HepG2 (cell line): ENCODE data around the gene CLEC16A. TPM values are rescaled to one million over a fixed set of nuclear protein-coding genes. Genes with fewer than 3 reads are reported as not detected.

Source experiments
- ATAC-seq: fragments of 200-7000 bp; cut with Tn5 transposase; 3 replicates; pipeline ENCODE4 v1.9.1; 2020; ENCODE audit warnings: mild to moderate bottlenecking, moderate library complexity
- BruUV-seq: library from RNA; stranded (reverse); fragments of 400-500 nt; replicated peaks from 2 replicates; lab custom pipeline; 2021; lab: Mats Ljungman, UMichigan
- CTCF ChIA-PET: fragments of 300-600 bp; formaldehyde crosslinking; extraction: SDS; loops from one replicate; lab custom pipeline; 2021; ENCODE audit warnings: low total read pairs, inconsistent platforms, low intra/inter-chr PET ratio; lab: Yijun Ruan, JAX
- POLR2A ChIA-PET: fragments of 350-600 bp; sonication (Branson Sonifier 250); formaldehyde crosslinking; loops from one replicate; lab custom pipeline; 2020; ENCODE audit warnings: antibody characterized with exemption, inconsistent platforms; lab: Yijun Ruan, JAX
- DNase-seq: peaks from one replicate; pipeline ENCODE4 v3.0.0-alpha.2; 2015; ENCODE audit warnings: low spot score
- FAIRE-seq: peaks from 3 replicates; lab custom pipeline; 2011; peaks lifted over from hg19 to GRCh38; lab: Jason Lieb, UNC
- H2AFZ ChIP-seq: one replicate; pipeline ENCODE4 v1.6.1; 2011; ENCODE audit warnings: low read length, inconsistent platforms
- H3K27ac ChIP-seq: fragments of 300-600 bp; 3 replicates; pipeline ENCODE4 v1.8.0; 2011; ENCODE audit warnings: mixed run types, mild to moderate bottlenecking, mixed read lengths, low read length, inconsistent platforms; ENCODE audit not compliant: insufficient read depth; ENCODE audit errors: extremely low read length
- H3K27me3 ChIP-seq, 2 experiments: fragments of 200-600 bp in 1 of 2; 2 replicates in 1 of 2; 3 replicates in 1 of 2; pipeline versions ENCODE4 v1.6.0 to v1.8.0; 2011; ENCODE audit warnings: low read length in 2 of 2, mild to moderate bottlenecking in 2 of 2, moderate library complexity in 2 of 2, inconsistent platforms in 1 of 2; ENCODE audit not compliant: insufficient read depth in 2 of 2, control insufficient read depth in 1 of 2
- H3K36me3 ChIP-seq, 2 experiments: fragments of 200-600 bp in 1 of 2; replicated peaks in 1 of 2; 2 replicates in 1 of 2; 3 replicates in 1 of 2; pipeline versions ENCODE4 v1.5.1 to v1.8.0; 2011; ENCODE audit warnings: low read length in 2 of 2, inconsistent platforms in 1 of 2; ENCODE audit not compliant: insufficient read depth in 2 of 2, control insufficient read depth in 1 of 2
- H3K4me1 ChIP-seq: 2 replicates; pipeline ENCODE4 v1.5.1; 2012; ENCODE audit warnings: low read length, inconsistent platforms; ENCODE audit not compliant: insufficient read depth
- H3K4me2 ChIP-seq: 2 replicates; pipeline ENCODE4 v1.6.0; 2011; ENCODE audit warnings: low read depth, low read length, inconsistent platforms
- H3K4me3 ChIP-seq, 3 experiments: fragments of 200-600 bp in 1 of 3; sonication (generic), shearing (Covaris generic) in 1 of 3; replicated peaks in 1 of 3; 2 replicates each; pipeline ENCODE4 v1.5.1; 2011 to 2016; ENCODE audit warnings: low read length in 3 of 3, inconsistent platforms in 2 of 3, low read depth in 2 of 3, mild to moderate bottlenecking in 2 of 3, control low read depth in 1 of 3, mixed read lengths in 1 of 3; ENCODE audit not compliant: insufficient read depth in 1 of 3
- H3K79me2 ChIP-seq: one replicate; pipeline ENCODE4 v1.6.1; 2011; ENCODE audit warnings: low read length, inconsistent platforms; ENCODE audit not compliant: insufficient read depth
- H3K9ac ChIP-seq: 2 replicates; pipeline ENCODE4 v1.6.0; 2011; ENCODE audit warnings: mild to moderate bottlenecking, low read depth, low read length, inconsistent platforms; ENCODE audit not compliant: insufficient read depth
- H3K9me3 ChIP-seq: 2 replicates; pipeline ENCODE4 v1.5.1; 2012; ENCODE audit warnings: mild to moderate bottlenecking, low read length
- H4K20me1 ChIP-seq: 2 replicates; pipeline ENCODE4 v1.6.0; 2011; ENCODE audit warnings: inconsistent platforms, mild to moderate bottlenecking, low read length, moderate library complexity; ENCODE audit not compliant: insufficient read depth
- FOSL2 ChIP-seq: sonication (generic); formaldehyde crosslinking; IDR thresholded peaks from 2 replicates; pipeline ENCODE4 v1.4.0; 2020; ENCODE audit warnings: missing genetic modification reagents
- GPN1 ChIP-seq: sonication (generic); formaldehyde crosslinking; IDR thresholded peaks from 2 replicates; pipeline ENCODE4 v1.5.1; 2020; ENCODE audit warnings: missing genetic modification reagents, borderline replicate concordance
- HNRNPH1 ChIP-seq: fragments of 200-400 bp; formaldehyde crosslinking; optimal IDR thresholded peaks from 2 replicates; pipeline ENCODE3; 2017; ENCODE audit warnings: mild to moderate bottlenecking, low read depth, low read length
- NFIB ChIP-seq: sonication (generic); formaldehyde crosslinking; IDR thresholded peaks from 2 replicates; pipeline ENCODE4 v1.9.0; 2021; ENCODE audit warnings: missing genetic modification reagents, mild to moderate bottlenecking, borderline replicate concordance
- ZEB1 ChIP-seq: IDR thresholded peaks from 2 replicates; pipeline ENCODE4 v1.6.1; 2012; ENCODE audit warnings: mild to moderate bottlenecking, low read depth, inconsistent platforms; ENCODE audit not compliant: insufficient replicate concordance
- ZFP1 ChIP-seq: IDR thresholded peaks from 2 replicates; pipeline ENCODE4 v1.6.1; 2016
- ZSCAN20 ChIP-seq: sonication (generic); formaldehyde crosslinking; IDR thresholded peaks from 2 replicates; pipeline ENCODE4 v1.4.0; 2020; ENCODE audit warnings: missing genetic modification reagents, mild to moderate bottlenecking, borderline replicate concordance
- WGBS: methylation state at CpG from one replicate; pipeline ENCODE4 v1.1.6; 2017; ENCODE audit warnings: low lambda C conversion rate; 5-methylcytosine and 5-hydroxymethylcytosine counted together
- in situ Hi-C: cut with HindIII; loops from 2 replicates; pipeline ENCODE4 v1.10.0; 2017; ENCODE audit warnings: low pct_unique_long_range_greater_than_20kb; ENCODE audit not compliant: extremely low pct_ligation_motif_present
- intact Hi-C: fragments of 100-400 bp; cut with micrococcal nuclease; formaldehyde crosslinking; loops from one replicate; pipeline ENCODE4 v1.10.0; 2022; ENCODE audit not compliant: unreplicated experiment
- polyA plus RNA-seq, 8 experiments: library from polyadenylated mRNA; depleted of rRNA in 3 of 8; stranded (reverse) in 7 of 8; unstranded in 1 of 8; fragments of >200 nt; fragmentation: Illumina TruSeq in 4 of 8; extraction: Trizol in 4 of 8; gene quantifications; 2 replicates each; pipeline versions ENCODE4 v1.2.1 to v1.2.3, GENCODE V29; 2011 to 2016; ENCODE audit warnings: low read depth in 4 of 8, missing spikeins in 1 of 8, mixed read lengths in 1 of 8; ENCODE audit not compliant: insufficient read depth in 1 of 8
- total RNA-seq, 5 experiments: library from RNA; depleted of rRNA; stranded (reverse); fragments of >200 nt; fragmentation: Illumina TruSeq; extraction: Trizol; gene quantifications; 2 replicates each; pipeline ENCODE4 v1.2.3, GENCODE V29; 2016; ENCODE audit warnings: low read depth in 1 of 5
- TF ChIP-seq, protein P1 (sequence below): sonication (generic); formaldehyde crosslinking; IDR thresholded peaks from 2 replicates; pipeline ENCODE4 v1.8.0; 2022; ENCODE audit warnings: mild to moderate bottlenecking, missing genetic modification reagents; ENCODE audit not compliant: insufficient replicate concordance
- TF ChIP-seq, protein P2 (sequence below): sonication (generic); formaldehyde crosslinking; IDR thresholded peaks from 2 replicates; pipeline ENCODE4 v1.5.1; 2020; ENCODE audit warnings: missing genetic modification reagents, mild to moderate bottlenecking, borderline replicate concordance

Gene CLEC16A
- total and polyA plus RNA-seq, 2 of the 13 experiments (the other 11 are each of a cell fraction or from before 2014, with no cell fraction given), result 8.5 to 10.3 TPM

DNA sequence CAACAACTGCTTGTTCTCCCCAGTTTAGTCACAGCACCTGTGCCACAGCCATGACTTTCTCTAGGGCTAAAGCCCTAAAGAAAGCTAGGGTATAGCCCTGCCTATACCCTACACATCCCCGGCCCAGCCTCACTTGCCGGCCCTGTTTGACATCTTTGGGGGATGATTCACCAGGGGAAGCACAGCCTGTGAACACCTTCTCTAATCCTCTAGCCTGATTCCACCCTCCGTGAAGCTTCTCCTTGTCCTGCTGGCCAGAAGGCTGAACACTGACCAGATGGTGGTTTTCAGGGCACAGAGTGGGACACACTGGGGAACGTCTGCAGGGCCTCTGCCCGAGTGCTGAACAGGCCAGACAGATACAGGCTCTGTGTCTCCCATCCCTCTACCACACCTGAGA is 6.0 kb downstream of the CLEC16A start:
- intact Hi-C loops, result no loop called here
- DNase-seq, result no peak

DNA sequence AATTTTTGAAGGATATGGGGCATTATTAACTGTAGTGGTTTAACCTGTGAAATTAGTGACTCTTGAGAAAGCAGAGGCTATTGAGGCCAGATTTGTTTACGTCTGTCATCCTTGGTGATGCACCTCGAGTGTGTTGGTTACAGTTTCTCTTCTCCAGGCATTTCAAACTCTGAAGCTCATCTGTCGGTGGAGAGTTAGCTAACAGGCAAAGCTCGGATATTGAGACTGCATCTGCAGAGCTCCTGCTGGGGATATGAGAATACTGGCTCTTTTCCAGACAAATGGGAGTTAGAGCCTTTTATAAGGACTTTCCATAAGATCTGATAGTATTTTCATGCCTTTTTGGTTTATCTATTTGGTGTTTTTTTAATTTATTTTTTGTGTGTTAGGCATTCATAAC is 6.7 kb downstream of the CLEC16A start:
- no TSS peak for BruUV-seq
- WGBS, result 72% methylated on average over 4 of the region's 4 CpGs
- Histone ChIP-seq H3K27ac (no peak overlapping the region), H3K4me2 (no peak overlapping the region), H4K20me1 (no peaks in the 10 kb centered on the region), H3K9ac (no peak overlapping the region), H3K9me3 (no peaks in the 10 kb centered on the region), H3K79me2 (peaks cover 9% of the 10 kb centered on the region), H3K27me3 (no peaks in the 10 kb centered on the region), H3K4me1 (peaks cover 27% of the 10 kb centered on the region), H3K36me3 (no peaks in the 10 kb centered on the region), H2AFZ (no peak overlapping the region), H3K4me3 (no peak overlapping the region)
- no peak for FAIRE-seq
- ATAC-seq, result no peak
- no peak for DNase-seq
- ChIA-PET POLR2A (no interaction called here), CTCF (no interaction called here)
- in situ Hi-C loops (no loop called here), intact Hi-C loops (no loop called here)
- TF ChIP-seq GPN1 (no peak), ZEB1 (no peak), NFIB (CRISPR knock-in tag) (no peak), ZFP1 (CRISPR knock-in tag) (no peak), HNRNPH1 (no peak)
- TF ChIP-seq, protein P1, sequence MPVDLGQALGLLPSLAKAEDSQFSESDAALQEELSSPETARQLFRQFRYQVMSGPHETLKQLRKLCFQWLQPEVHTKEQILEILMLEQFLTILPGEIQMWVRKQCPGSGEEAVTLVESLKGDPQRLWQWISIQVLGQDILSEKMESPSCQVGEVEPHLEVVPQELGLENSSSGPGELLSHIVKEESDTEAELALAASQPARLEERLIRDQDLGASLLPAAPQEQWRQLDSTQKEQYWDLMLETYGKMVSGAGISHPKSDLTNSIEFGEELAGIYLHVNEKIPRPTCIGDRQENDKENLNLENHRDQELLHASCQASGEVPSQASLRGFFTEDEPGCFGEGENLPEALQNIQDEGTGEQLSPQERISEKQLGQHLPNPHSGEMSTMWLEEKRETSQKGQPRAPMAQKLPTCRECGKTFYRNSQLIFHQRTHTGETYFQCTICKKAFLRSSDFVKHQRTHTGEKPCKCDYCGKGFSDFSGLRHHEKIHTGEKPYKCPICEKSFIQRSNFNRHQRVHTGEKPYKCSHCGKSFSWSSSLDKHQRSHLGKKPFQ (CRISPR knock-in tag), result no peak
- TF ChIP-seq, protein P2, sequence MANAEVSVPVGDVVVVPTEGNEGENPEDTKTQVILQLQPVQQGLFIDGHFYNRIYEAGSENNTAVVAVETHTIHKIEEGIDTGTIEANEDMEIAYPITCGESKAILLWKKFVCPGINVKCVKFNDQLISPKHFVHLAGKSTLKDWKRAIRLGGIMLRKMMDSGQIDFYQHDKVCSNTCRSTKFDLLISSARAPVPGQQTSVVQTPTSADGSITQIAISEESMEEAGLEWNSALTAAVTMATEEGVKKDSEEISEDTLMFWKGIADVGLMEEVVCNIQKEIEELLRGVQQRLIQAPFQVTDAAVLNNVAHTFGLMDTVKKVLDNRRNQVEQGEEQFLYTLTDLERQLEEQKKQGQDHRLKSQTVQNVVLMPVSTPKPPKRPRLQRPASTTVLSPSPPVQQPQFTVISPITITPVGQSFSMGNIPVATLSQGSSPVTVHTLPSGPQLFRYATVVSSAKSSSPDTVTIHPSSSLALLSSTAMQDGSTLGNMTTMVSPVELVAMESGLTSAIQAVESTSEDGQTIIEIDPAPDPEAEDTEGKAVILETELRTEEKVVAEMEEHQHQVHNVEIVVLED (CRISPR knock-in tag), result no peak

More for the DNA sequence above, 6.0 kb downstream of the CLEC16A start:
- no peak overlapping the region for H3K27ac ChIP-seq
- peaks cover 33% of the 10 kb centered on the region for H3K4me1 ChIP-seq
- no peaks in the 10 kb centered on the region for H4K20me1 ChIP-seq
- H2AFZ ChIP-seq, result no peak overlapping the region
- H3K36me3 ChIP-seq, result no peaks in the 10 kb centered on the region
- H3K79me2 ChIP-seq, result peaks cover 14% of the 10 kb centered on the region
- H3K4me3 ChIP-seq, result no peak overlapping the region
- ATAC-seq (no peak), FAIRE-seq (no peak)
- H3K27me3 ChIP-seq, result no peaks in the 10 kb centered on the region
- no TSS peak for BruUV-seq
- 87% methylated on average over 5 of the region's 5 CpGs for WGBS
- POLR2A ChIA-PET, result interaction anchor here (1.3 kb wide), 1 partner anchor 9 kb away, joined by 4 read pairs; the partner anchor contains the start of gene DEXI
- no peak overlapping the region for H3K4me2 ChIP-seq
- no peak overlapping the region for H3K9ac ChIP-seq
- in situ Hi-C loops, result no loop called here
- no peaks in the 10 kb centered on the region for H3K9me3 ChIP-seq
- CTCF ChIA-PET, result no interaction called here
- TF ChIP-seq FOSL2 (CRISPR knock-in tag) (0 out of 2 replicates have a peak, but pooled peaks have one; percentile 6), ZSCAN20 (CRISPR knock-in tag) (no peak)
